Adipocyte (in vitro differentiated cells): ENCODE data around the gene PPM1L.

ENCODE experiments used
- DNase-seq: peaks from one replicate; pipeline ENCODE4 v3.0.0-alpha.2; 2015; ENCODE audit warnings: low read depth
- H3K27me3 ChIP-seq: replicated peaks from 2 replicates; pipeline ENCODE4 v1.7.0; 2013; ENCODE audit warnings: mild to moderate bottlenecking, low read length, moderate library complexity; ENCODE audit not compliant: control insufficient read depth, insufficient read depth
- H3K36me3 ChIP-seq: 2 replicates; pipeline ENCODE4 v1.7.0; 2013; ENCODE audit warnings: low read length, mild to moderate bottlenecking, moderate library complexity; ENCODE audit not compliant: control insufficient read depth, insufficient read depth, severe bottlenecking
- H3K4me1 ChIP-seq: 2 replicates; pipeline ENCODE4 v1.7.0; 2013; ENCODE audit warnings: mild to moderate bottlenecking, low read length, moderate library complexity; ENCODE audit not compliant: control insufficient read depth, insufficient read depth
- H3K4me3 ChIP-seq: 2 replicates; pipeline ENCODE4 v1.7.0; 2013; ENCODE audit warnings: mild to moderate bottlenecking, low read length, moderate library complexity
- H3K9ac ChIP-seq: 2 replicates; pipeline ENCODE4 v1.7.0; 2013; ENCODE audit warnings: mild to moderate bottlenecking, low read length, moderate library complexity
- H3K9me3 ChIP-seq: 2 replicates; pipeline ENCODE4 v1.7.0; 2013; ENCODE audit warnings: mild to moderate bottlenecking, low read length, moderate library complexity; ENCODE audit not compliant: control insufficient read depth

Gene PPM1L

DNA sequence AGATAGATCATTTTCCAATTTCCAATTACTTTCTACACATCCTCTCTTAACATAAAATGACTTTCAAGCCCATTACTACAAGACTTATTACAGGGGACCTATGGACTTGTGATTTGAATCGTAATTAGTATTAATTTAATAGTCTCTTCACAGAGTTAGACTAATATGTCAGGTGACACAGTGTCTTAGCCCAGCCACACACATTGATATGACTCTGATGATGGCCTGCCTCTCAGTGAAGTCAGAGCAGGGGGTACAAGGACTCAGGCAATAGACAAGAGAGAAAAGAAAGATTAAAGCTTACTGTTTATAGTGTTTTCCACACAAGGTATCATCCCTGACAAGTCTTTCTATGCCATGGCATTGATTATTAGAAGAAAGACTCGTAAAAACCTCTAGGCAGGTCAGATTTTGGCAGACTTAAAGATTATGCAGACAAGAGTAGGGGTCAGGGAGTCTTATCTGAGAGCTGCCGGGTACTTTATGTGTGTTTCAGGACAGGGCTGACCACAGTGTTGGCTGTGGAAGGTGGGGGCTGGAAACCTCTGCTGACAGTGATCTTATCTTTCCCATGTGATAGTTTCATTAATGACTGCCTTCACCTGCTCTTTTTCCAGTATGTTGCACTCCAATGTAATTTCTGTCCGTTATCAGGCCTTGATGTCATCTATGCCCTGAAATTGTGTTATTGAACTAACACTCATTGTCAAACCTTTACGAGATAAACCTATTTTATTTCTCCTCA lies 299.0 kb downstream of the PPM1L start:
- Histone ChIP-seq H3K9ac (no peak overlapping the region), H3K27me3 (no peaks in the 10 kb centered on the region), H3K4me1 (no peaks in the 10 kb centered on the region), H3K4me3 (no peak overlapping the region), H3K36me3 (no peaks in the 10 kb centered on the region), H3K9me3 (no peaks in the 10 kb centered on the region)
- DNase-seq = no peak

DNA sequence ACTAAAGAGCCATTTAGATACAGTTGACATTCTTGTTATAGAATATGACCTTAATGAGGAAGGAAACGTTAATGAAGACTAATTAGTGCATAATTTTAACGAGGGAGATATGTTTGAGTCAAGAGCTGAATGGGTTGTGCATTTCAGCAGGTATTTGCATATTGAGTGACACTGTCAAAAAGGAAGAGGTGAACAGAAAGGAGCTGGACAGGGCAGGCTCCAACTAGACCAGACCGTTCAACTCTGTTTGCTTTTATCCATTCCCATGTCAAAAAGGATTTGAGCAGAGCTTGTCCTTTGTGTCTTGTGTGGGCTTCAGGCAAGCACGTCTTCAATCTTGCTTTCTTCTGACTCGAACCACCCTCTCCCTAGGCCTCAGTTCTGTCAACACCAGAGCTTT lies 308.4 kb downstream of the PPM1L start:
- DNase-seq = no peak
- no peaks in the 10 kb centered on the region for H3K9me3 ChIP-seq

DNA sequence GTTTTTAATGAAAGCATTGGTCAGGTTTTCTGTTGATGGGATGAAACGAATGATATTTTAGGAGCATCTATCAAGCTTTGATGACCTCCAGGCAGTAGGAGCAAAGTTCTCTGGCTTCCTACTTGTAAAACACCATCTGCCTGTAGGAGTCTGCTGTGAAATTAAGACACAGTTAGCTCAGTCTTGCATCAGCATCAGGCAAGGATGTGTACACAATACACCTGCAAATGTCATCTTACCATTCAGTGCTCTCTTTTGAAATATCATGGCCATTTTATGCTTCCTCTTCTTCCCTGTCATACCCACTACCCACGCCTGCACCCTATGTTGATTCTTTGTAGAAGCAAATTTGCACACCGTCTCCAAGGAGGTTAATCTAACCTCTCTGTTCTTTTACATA lies 310.9 kb downstream of the PPM1L start:
- DNase-seq = no peak
- Histone ChIP-seq H3K4me1 (peaks cover 20% of the 10 kb centered on the region), H3K27me3 (no peaks in the 10 kb centered on the region), H3K4me3 (no peak overlapping the region), H3K9me3 (no peaks in the 10 kb centered on the region), H3K9ac (no peak overlapping the region), H3K36me3 (no peaks in the 10 kb centered on the region)

More for the DNA sequence above, 308.4 kb downstream of the PPM1L start:
- Histone ChIP-seq H3K9ac (no peak overlapping the region), H3K4me3 (no peak overlapping the region), H3K4me1 (peaks cover 1% of the 10 kb centered on the region), H3K27me3 (no peaks in the 10 kb centered on the region), H3K36me3 (no peaks in the 10 kb centered on the region)

DNA sequence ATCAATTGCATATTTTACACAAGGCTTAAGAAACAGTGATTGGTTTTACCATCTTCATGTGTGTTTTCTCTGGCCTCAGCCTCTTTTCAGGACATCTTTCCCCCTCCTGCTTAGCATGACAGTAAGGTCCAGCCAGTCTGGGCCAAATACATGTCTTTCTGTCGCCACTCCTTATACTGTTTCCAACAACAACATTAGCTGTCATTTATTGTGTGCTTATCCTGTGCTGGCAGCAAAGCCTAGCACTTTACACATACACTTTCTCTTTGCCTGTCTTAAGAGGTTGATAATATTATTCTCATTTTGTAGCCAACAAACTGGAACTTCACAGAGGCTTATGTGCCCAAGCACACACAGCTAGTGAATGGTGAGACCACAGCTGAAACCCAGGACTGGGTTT lies 311.3 kb downstream of the PPM1L start:
- H3K36me3 ChIP-seq = no peaks in the 10 kb centered on the region
- H3K9me3 ChIP-seq = no peaks in the 10 kb centered on the region
- H3K4me3 ChIP-seq = no peak overlapping the region
- H3K4me1 ChIP-seq = peaks cover 20% of the 10 kb centered on the region
- no peak for DNase-seq
- H3K27me3 ChIP-seq = no peaks in the 10 kb centered on the region
- H3K9ac ChIP-seq = no peak overlapping the region

DNA sequence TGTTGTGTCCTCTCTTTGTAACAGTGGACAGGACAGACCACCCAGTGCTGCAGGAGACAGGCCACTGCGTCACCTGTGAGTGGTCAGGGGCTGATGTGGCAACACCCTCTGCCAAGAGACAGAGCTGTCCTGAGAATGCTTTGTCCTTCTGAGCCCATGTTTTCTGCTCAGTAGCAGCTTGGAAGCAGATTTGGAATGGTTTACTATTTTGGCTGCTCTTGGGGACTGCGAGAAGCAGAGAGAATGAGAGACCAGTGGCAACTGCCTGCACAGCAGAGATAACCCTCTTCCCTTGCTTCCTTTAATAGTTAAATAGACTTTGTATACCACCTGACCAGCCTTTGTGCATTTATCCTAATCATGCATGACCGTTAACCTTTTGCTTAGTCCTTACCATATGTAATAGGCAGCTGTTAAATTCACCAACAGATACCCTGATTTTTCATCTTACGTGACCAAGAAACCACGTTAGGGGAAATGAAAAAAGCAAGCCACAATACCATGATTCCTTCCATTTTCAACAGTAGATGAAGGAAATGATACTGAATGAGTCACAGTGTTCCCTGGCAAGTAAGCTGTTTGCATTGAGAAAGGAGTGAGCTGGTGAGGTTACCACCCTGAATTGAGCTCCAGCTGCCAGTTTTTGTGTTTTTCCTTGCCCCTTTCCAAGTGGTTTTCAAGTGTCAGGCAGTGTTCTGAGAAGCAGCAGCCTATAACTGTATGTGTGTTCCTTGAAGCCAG lies 313.6 kb downstream of the PPM1L start:
- Histone ChIP-seq H3K4me3 (no peak overlapping the region), H3K27me3 (no peaks in the 10 kb centered on the region), H3K4me1 (peaks cover 20% of the 10 kb centered on the region), H3K36me3 (no peaks in the 10 kb centered on the region), H3K9ac (no peak overlapping the region), H3K9me3 (no peaks in the 10 kb centered on the region)
- peak; percentile 87 for DNase-seq

DNA sequence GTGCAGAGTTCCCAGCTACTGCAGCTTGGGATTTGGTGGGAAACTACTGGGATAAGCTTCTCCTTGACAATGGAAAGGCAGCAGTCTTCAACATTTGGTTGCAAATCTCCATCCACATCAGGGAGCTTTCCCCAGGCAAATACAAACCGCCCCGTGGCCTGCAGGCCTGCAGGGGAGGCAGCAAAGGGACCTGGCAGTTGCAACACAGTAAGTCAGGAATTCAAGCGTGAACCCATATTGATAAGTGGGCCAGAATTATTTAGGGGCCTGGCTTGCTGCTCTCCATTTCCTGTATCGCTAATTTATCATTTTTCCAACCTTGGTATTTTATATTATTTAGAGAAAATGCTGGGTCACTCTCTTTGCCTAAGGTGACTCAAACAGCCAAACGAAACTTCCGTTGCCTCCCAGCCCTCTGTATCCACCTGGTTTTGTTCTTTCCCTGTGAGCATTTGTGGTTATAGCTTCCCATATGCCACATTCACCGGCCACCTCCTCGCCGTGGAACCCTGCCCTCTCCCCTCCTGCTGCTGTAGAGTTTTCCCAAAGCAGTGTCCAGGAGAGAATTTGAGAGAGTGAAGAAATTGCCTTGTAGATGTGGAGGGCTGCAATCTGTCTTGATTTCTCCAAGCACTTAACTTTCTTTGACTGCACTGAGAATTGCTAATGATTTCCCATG lies 314.4 kb downstream of the PPM1L start:
- Histone ChIP-seq H3K36me3 (no peaks in the 10 kb centered on the region), H3K4me1 (peaks cover 20% of the 10 kb centered on the region), H3K27me3 (no peaks in the 10 kb centered on the region), H3K4me3 (no peak overlapping the region), H3K9me3 (no peaks in the 10 kb centered on the region), H3K9ac (no peak overlapping the region)
- no peak for DNase-seq

DNA sequence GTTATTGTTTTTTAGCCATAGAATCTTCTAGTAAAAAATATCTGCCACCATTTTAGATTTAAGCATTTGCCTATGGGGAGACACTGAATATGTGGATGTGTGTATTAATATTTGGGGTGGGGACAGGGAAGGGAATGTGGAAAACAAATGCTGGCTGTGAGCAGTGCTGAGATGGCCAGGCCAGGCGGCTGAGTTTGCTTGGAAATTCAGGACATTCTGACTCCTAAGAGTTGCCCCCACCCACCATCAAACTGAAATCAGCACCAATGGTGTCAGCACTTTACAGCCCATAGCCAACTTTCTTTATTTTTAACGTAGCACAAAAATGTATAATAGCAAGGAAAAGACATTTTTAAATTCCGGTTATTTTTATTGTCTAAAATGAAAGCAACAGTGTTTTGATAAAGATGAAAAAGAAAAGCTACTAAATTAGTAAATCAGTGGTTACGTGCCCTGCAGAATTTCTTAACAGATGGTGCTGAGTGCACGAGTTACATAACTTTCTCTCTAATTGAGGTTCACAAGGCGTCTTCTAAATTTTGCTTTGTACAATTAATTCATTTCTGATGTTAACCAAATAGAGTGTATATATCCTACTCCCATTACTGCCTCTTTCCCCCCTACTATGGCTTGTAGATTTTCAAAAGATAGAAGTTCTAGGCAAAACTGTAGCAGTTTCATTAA lies 315.1 kb downstream of the PPM1L start:
- no peak overlapping the region for H3K9ac ChIP-seq
- peaks cover 20% of the 10 kb centered on the region for H3K4me1 ChIP-seq
- H3K36me3 ChIP-seq = no peaks in the 10 kb centered on the region
- H3K4me3 ChIP-seq = no peak overlapping the region
- no peaks in the 10 kb centered on the region for H3K9me3 ChIP-seq
- no peaks in the 10 kb centered on the region for H3K27me3 ChIP-seq
- DNase-seq = no peak

DNA sequence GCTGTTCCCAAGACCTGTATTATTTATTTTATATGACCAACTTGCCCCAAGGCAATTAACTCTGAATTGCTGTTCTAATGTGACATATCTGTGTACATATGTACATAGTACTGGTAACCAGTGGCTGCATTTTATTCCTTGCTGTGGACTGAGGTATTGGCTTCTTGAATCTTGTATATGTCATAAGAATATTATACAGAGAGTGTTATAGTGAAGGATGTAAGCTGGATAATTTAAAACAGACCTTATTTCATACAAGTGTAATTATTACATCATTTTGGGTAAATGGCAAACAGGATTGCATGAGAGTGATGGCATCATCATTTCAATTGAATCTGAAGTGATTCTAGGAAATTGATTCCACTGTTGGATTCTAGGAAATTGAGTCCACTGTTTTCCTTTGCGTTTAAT lies 316.2 kb downstream of the PPM1L start:
- no peaks in the 10 kb centered on the region for H3K27me3 ChIP-seq
- no peak overlapping the region for H3K9ac ChIP-seq
- no peak overlapping the region for H3K4me3 ChIP-seq
- H3K36me3 ChIP-seq = no peaks in the 10 kb centered on the region
- DNase-seq = peak; percentile 57
- H3K4me1 ChIP-seq = peaks cover 20% of the 10 kb centered on the region
- H3K9me3 ChIP-seq = no peaks in the 10 kb centered on the region

DNA sequence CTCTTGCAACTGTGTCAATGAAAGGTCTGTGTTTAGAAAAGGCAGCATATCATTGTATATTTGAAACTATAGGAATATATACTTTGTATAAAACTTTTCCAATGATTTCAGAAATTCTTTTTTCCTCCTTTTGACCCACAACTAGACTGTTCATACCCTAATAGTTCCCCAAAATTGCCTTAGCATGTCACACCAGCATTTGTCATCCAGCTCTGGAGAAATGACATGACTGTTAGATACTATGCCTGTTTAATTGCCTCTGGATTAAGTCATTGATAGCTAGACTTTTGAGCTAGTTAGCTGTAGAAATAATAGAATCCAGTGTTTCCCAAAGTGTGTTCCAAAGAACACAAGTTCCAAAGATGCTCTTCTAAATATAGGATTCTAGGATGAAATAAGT lies 316.7 kb downstream of the PPM1L start:
- no peak for DNase-seq
- H3K27me3 ChIP-seq = no peaks in the 10 kb centered on the region
- H3K4me1 ChIP-seq = peaks cover 20% of the 10 kb centered on the region
- no peak overlapping the region for H3K9ac ChIP-seq
- no peak overlapping the region for H3K4me3 ChIP-seq
- no peaks in the 10 kb centered on the region for H3K9me3 ChIP-seq
- H3K36me3 ChIP-seq = no peaks in the 10 kb centered on the region

DNA sequence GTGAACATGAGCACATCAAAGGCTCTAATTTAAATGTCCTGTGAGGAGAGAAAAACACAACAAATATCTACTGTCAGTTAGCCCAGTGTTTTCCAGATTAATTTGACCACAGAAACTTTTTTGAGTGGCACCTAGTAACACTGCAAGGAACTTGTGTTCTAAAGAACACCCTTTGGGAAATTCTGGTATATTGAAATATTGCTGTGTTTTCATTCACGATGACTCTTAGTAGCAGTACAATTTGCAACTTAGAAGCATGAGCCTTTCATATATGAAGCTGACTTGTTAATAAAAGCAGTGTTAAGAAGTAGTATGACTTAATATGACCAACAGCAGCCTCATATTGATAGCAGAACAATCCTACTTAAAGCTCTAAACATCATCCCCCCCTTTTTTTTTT lies 317.1 kb downstream of the PPM1L start:
- DNase-seq = no peak
- no peak overlapping the region for H3K4me3 ChIP-seq
- H3K9me3 ChIP-seq = no peaks in the 10 kb centered on the region
- H3K9ac ChIP-seq = no peak overlapping the region
- H3K4me1 ChIP-seq = peaks cover 20% of the 10 kb centered on the region
- no peaks in the 10 kb centered on the region for H3K36me3 ChIP-seq
- H3K27me3 ChIP-seq = no peaks in the 10 kb centered on the region

DNA sequence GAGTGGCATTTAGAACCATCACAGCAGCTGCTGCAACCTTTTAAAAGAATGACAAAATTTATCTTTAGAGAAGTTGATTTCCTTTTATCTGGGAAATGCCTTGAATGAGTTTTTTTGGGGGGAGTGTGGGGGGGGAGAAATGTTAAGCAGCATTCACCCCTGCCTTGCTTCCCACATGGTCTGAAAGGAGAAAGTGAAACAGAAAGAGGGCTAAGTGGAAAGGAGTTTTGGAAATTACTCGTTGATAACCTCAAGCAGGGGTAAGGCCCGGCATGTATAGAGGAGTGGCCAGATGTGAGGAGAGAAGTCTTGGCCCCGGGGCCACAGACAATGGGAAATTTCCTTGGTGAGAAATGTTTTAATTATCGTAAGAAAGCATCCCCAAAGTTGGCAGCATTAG lies 325.6 kb downstream of the PPM1L start:
- DNase-seq = peak; percentile 38
- Histone ChIP-seq H3K9me3 (no peaks in the 10 kb centered on the region), H3K9ac (no peak overlapping the region), H3K4me3 (no peak overlapping the region), H3K27me3 (no peaks in the 10 kb centered on the region), H3K36me3 (peaks cover 6% of the 10 kb centered on the region), H3K4me1 (peaks cover 5% of the 10 kb centered on the region)
